Neuronal stem cell (in vitro differentiated cells): Measurements from ENCODE around the gene HIVEP2.

ENCODE experiments used
- DNase-seq: peaks from one replicate; pipeline ENCODE4 v3.0.0-alpha.2; 2013; ENCODE audit warnings: low spot score
- H2AFZ ChIP-seq: one replicate; pipeline ENCODE4 v1.6.1; 2013; ENCODE audit warnings: mild to moderate bottlenecking, low read length, inconsistent platforms
- H2AK5ac ChIP-seq: 2 replicates; pipeline ENCODE4 v1.6.1; 2013; ENCODE audit warnings: low read depth, mild to moderate bottlenecking, inconsistent platforms, low read length, moderate library complexity, mixed read lengths
- H2BK120ac ChIP-seq: 2 replicates; pipeline ENCODE4 v1.6.1; 2013; ENCODE audit warnings: low read depth, mild to moderate bottlenecking, inconsistent platforms, low read length, moderate library complexity, mixed read lengths
- H2BK12ac ChIP-seq: one replicate; pipeline ENCODE4 v1.6.1; 2013; ENCODE audit warnings: low read length, inconsistent platforms
- H2BK15ac ChIP-seq: 2 replicates; pipeline ENCODE4 v1.6.1; 2013; ENCODE audit warnings: mild to moderate bottlenecking, low read length, inconsistent platforms, mixed read lengths
- H2BK5ac ChIP-seq: one replicate; pipeline ENCODE4 v1.6.1; 2013; ENCODE audit warnings: inconsistent platforms, mild to moderate bottlenecking, low read length, moderate library complexity
- H3K14ac ChIP-seq: one replicate; pipeline ENCODE4 v1.6.1; 2013; ENCODE audit warnings: low read length, inconsistent platforms
- H3K18ac ChIP-seq: 2 replicates; pipeline ENCODE4 v1.6.1; 2013; ENCODE audit warnings: low read length, inconsistent platforms
- H3K23ac ChIP-seq: 2 replicates; pipeline ENCODE4 v1.6.1; 2013; ENCODE audit warnings: low read depth, mild to moderate bottlenecking, mixed read lengths, low read length, inconsistent platforms; ENCODE audit not compliant: poor library complexity
- H3K27ac ChIP-seq: replicated peaks from 3 replicates; pipeline ENCODE4 v1.5.1; 2013; ENCODE audit warnings: low read length, inconsistent platforms
- H3K27me3 ChIP-seq, 3 experiments: 2 replicates each; pipeline ENCODE4 v1.6.1; 2013; ENCODE audit warnings: low read length in 3 of 3, mild to moderate bottlenecking in 2 of 3, inconsistent platforms in 1 of 3, low read depth in 1 of 3, mixed read lengths in 1 of 3, moderate library complexity in 1 of 3; ENCODE audit not compliant: control insufficient read depth in 3 of 3, insufficient read depth in 3 of 3
- H3K36me3 ChIP-seq, 2 donors: replicated peaks in 1 of 2; 2 replicates each; pipeline ENCODE4 v1.6.1; 2013; ENCODE audit warnings: low read length in 2 of 2; ENCODE audit not compliant: control insufficient read depth in 2 of 2, insufficient read depth in 2 of 2
- H3K4ac ChIP-seq: 2 replicates; pipeline ENCODE4 v1.6.1; 2013; ENCODE audit warnings: inconsistent platforms, mild to moderate bottlenecking, low read length, moderate library complexity
- H3K4me1 ChIP-seq, 2 donors: 1 replicate in 1 of 2; 2 replicates in 1 of 2; pipeline ENCODE4 v1.6.1; 2013; ENCODE audit warnings: low read length in 2 of 2, low read depth in 1 of 2; ENCODE audit not compliant: control insufficient read depth in 2 of 2, insufficient read depth in 1 of 2
- H3K4me2 ChIP-seq: one replicate; pipeline ENCODE4 v1.6.1; 2013; ENCODE audit warnings: mild to moderate bottlenecking, low read length, inconsistent platforms; ENCODE audit not compliant: insufficient read depth, poor library complexity, severe bottlenecking
- H3K4me3 ChIP-seq, 2 donors: 2 replicates each; pipeline ENCODE4 v1.5.1; 2013; ENCODE audit warnings: low read length in 2 of 2, mild to moderate bottlenecking in 2 of 2, inconsistent platforms in 1 of 2, moderate library complexity in 1 of 2
- H3K79me1 ChIP-seq: one replicate; pipeline ENCODE4 v1.6.1; 2013; ENCODE audit warnings: low read depth, mild to moderate bottlenecking, inconsistent platforms, low read length, moderate library complexity
- H3K9ac ChIP-seq: one replicate; pipeline ENCODE4 v1.6.1; 2013; ENCODE audit warnings: mild to moderate bottlenecking, low read depth, low read length, inconsistent platforms; ENCODE audit not compliant: poor library complexity
- H3K9me3 ChIP-seq, 2 donors: replicated peaks in 1 of 2; 2 replicates each; pipeline versions ENCODE3 to v1.6.1; 2013; ENCODE audit warnings: low read length in 2 of 2, mild to moderate bottlenecking in 2 of 2, inconsistent platforms in 1 of 2, low read depth in 1 of 2, mixed read lengths in 1 of 2, moderate library complexity in 1 of 2; ENCODE audit not compliant: control insufficient read depth in 2 of 2, insufficient read depth in 1 of 2
- H4K8ac ChIP-seq: one replicate; pipeline ENCODE4 v1.6.1; 2013; ENCODE audit warnings: low read depth, mild to moderate bottlenecking, inconsistent platforms, low read length, moderate library complexity
- H4K91ac ChIP-seq: one replicate; pipeline ENCODE4 v1.6.1; 2013; ENCODE audit warnings: low read length, low read depth, mild to moderate bottlenecking, inconsistent platforms; ENCODE audit not compliant: poor library complexity
- WGBS, 2 donors: extraction: QIAGEN DNeasy Blood & Tissue Kit; methylation state at CpG; one replicate each; pipeline ENCODE4 v1.1.7; 2013; ENCODE audit warnings: missing lambda C conversion rate in 2 of 2, mixed read lengths in 1 of 2; ENCODE audit not compliant: insufficient read length in 2 of 2, insufficient replicate concordance in 1 of 2; ENCODE audit errors: extremely low coverage in 2 of 2; 5-methylcytosine and 5-hydroxymethylcytosine counted together

HIVEP2 gene

GRCh38 chr6:142825760-142826159 is 119.2 kb downstream of the HIVEP2 start:
- H3K14ac ChIP-seq: no peak overlapping the region
- no peak overlapping the region for H2BK12ac ChIP-seq
- no CpG with 5 or more reads among the region's 1 CpG for WGBS, 2 donors
- H3K27me3 ChIP-seq: no peaks in the 10 kb centered on the region
- no peak overlapping the region for H3K23ac ChIP-seq
- H2BK120ac ChIP-seq: no peak overlapping the region
- no peaks in the 10 kb centered on the region for H3K79me1 ChIP-seq
- H2BK5ac ChIP-seq: no peak overlapping the region
- no peak overlapping the region for H3K4ac ChIP-seq
- H2BK15ac ChIP-seq: no peak overlapping the region
- H2AFZ ChIP-seq: no peak overlapping the region
- no peak overlapping the region for H4K8ac ChIP-seq
- no peaks in the 10 kb centered on the region for H3K36me3 ChIP-seq
- no peak overlapping the region for H3K9ac ChIP-seq
- H4K91ac ChIP-seq: no peak overlapping the region
- peaks cover 5% of the 10 kb centered on the region in 2 donors for H3K4me1 ChIP-seq
- H3K18ac ChIP-seq: no peak overlapping the region
- H3K27ac ChIP-seq: no peak overlapping the region
- no peak for DNase-seq
- H3K4me3 ChIP-seq: no peak overlapping the region
- no peaks in the 10 kb centered on the region for H3K9me3 ChIP-seq
- no peak overlapping the region for H3K4me2 ChIP-seq
- H2AK5ac ChIP-seq: no peak overlapping the region

GRCh38 chr6:142824426-142824825 is 120.5 kb downstream of the HIVEP2 start:
- no peak overlapping the region for H4K8ac ChIP-seq
- H2BK12ac ChIP-seq: no peak overlapping the region
- no peaks in the 10 kb centered on the region for H3K36me3 ChIP-seq
- H3K4me2 ChIP-seq: no peak overlapping the region
- no peaks in the 10 kb centered on the region for H3K27me3 ChIP-seq
- no peak overlapping the region for H3K4me3 ChIP-seq
- no peak overlapping the region for H2AFZ ChIP-seq
- no peak overlapping the region for H4K91ac ChIP-seq
- H2AK5ac ChIP-seq: no peak overlapping the region
- H3K79me1 ChIP-seq: no peaks in the 10 kb centered on the region
- no CpG with 5 or more reads among the region's 3 CpGs for WGBS, 2 donors
- H3K9ac ChIP-seq: no peak overlapping the region
- DNase-seq: no peak
- no peak overlapping the region for H3K27ac ChIP-seq
- no peak overlapping the region for H3K4ac ChIP-seq
- H2BK15ac ChIP-seq: no peak overlapping the region
- no peak overlapping the region for H3K23ac ChIP-seq
- no peak overlapping the region for H3K18ac ChIP-seq
- H3K14ac ChIP-seq: no peak overlapping the region
- H2BK120ac ChIP-seq: no peak overlapping the region
- no peak overlapping the region for H2BK5ac ChIP-seq
- peaks cover 3 to 5% of the 10 kb centered on the region in 2 donors for H3K4me1 ChIP-seq
- H3K9me3 ChIP-seq: no peaks in the 10 kb centered on the region

DNA sequence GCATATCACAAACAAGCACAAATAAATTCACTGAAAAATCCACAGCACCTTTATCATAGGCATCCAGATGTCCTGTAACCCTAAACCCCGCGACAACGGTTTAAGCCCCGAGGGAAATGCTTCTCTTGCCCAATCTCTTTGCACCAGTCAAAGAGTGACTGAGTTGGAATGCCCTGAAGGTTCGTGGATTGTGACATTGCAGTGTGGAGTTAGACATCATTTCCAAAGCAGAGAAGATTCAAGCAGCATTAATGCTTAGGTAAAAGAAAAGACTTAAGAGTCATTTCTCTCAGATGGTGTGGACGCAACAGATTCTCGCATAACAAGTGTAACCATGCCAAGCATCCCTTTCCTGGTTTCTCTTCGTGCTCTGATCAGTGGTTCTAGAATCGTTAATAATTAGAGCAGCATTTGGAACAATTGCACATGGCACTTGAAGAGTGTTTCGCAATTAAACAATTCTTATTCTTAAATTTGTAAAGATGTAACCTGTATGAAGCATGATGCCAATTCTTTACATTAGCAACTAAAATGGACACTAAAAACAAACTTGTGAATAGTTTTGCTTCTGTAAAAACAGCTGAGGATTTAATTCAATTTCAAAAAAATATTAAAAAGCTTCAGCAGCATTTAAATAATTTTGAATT is 121.6 kb downstream of the HIVEP2 start:
- Histone ChIP-seq H3K79me1 (no peaks in the 10 kb centered on the region), H2BK120ac (no peak overlapping the region), H4K8ac (no peak overlapping the region), H2AK5ac (no peak overlapping the region), H2BK5ac (no peak overlapping the region), H3K9ac (no peak overlapping the region), H3K27me3 (no peaks in the 10 kb centered on the region), H3K4me3 (no peak overlapping the region), H3K9me3 (no peaks in the 10 kb centered on the region), H3K14ac (no peak overlapping the region), H3K36me3 (no peaks in the 10 kb centered on the region), H2BK12ac (no peak overlapping the region), H3K4me2 (no peak overlapping the region), H2BK15ac (no peak overlapping the region), H4K91ac (no peak overlapping the region), H3K27ac (no peak overlapping the region), H3K4me1 (peaks cover 3 to 5% of the 10 kb centered on the region in 2 donors), H3K4ac (no peak overlapping the region), H3K23ac (no peak overlapping the region), H2AFZ (no peak overlapping the region), H3K18ac (no peak overlapping the region)
- WGBS, 2 donors: no CpG with 5 or more reads among the region's 10 CpGs
- DNase-seq: no peak

DNA sequence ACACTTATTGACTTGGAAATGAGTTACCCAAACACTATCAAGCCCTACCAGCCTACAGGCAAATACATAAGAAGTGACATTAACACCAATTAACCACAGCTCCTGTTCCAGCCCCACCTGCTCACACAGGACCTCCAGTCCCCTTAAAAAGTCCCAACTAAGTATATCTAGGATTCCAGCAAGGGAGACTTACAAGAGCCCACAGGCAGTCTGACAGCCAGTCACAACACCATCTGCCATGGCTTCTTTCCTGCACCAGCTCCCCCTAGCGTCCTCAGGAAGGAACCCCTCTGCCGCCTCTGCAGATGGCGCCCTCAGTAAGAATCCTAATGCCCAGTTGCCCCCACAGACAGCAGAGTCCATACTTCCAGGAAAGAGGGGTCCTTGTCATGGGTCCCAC is 122.1 kb downstream of the HIVEP2 start:
- no peak overlapping the region for H3K4me2 ChIP-seq
- H2AFZ ChIP-seq: no peak overlapping the region
- H3K9me3 ChIP-seq: no peaks in the 10 kb centered on the region
- no peak overlapping the region for H2BK120ac ChIP-seq
- no peak overlapping the region for H3K4ac ChIP-seq
- no peak overlapping the region for H3K18ac ChIP-seq
- H3K36me3 ChIP-seq: no peaks in the 10 kb centered on the region
- H2AK5ac ChIP-seq: no peak overlapping the region
- DNase-seq: no peak
- no peak overlapping the region for H2BK5ac ChIP-seq
- H3K14ac ChIP-seq: no peak overlapping the region
- H3K9ac ChIP-seq: no peak overlapping the region
- no peak overlapping the region for H4K8ac ChIP-seq
- no peak overlapping the region for H3K4me3 ChIP-seq
- no CpG with 5 or more reads among the region's 3 CpGs for WGBS, 2 donors
- no peak overlapping the region for H2BK15ac ChIP-seq
- no peak overlapping the region for H4K91ac ChIP-seq
- no peaks in the 10 kb centered on the region for H3K79me1 ChIP-seq
- H2BK12ac ChIP-seq: no peak overlapping the region
- H3K23ac ChIP-seq: no peak overlapping the region
- H3K27me3 ChIP-seq: no peaks in the 10 kb centered on the region
- H3K4me1 ChIP-seq: peaks cover 3 to 5% of the 10 kb centered on the region in 2 donors
- no peak overlapping the region for H3K27ac ChIP-seq
